ENCODE data around the gene STX2.
"Not testable (repeated sequence)": the region's sequence is repeated elsewhere in the genome, so short reads cannot be mapped to it uniquely, and the experiment has no call there.

STX2 gene

GRCh38 chr12:130799051-130799450, 40.0 kb downstream of the STX2 start:
- DNase-seq (ENCODE audit: low read depth in 2 of 2), result no peak

- DNase-seq (ENCODE audit: low read depth in 2 of 2), result no peak
Measured at GRCh38 chr12:130796985-130797686, 41.9 kb downstream of the STX2 start.

- no peak for DNase-seq (ENCODE audit: low read depth in 2 of 2)
Measured at GRCh38 chr12:130795906-130796305, 43.1 kb downstream of the STX2 start.

DNA sequence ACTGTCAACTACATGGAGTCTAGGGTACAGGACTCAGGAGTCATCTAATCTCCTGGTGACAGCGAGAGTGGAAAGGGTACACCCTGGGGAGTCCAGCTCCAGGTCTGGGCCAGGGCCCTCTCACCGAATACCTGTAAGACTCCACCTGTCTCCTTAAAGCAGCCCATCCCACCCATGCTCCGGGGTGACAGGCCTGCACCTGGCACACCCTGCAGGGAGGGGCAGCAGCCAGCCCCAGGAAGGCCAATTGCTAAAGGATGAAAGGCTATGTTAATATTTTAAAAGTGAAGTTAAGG, 45.5 kb downstream of the STX2 start:
- no peak for DNase-seq (ENCODE audit: low read depth in 2 of 2)

- no peak for DNase-seq (ENCODE audit: low read depth in 2 of 2)
Measured at GRCh38 chr12:130792821-130793553, 46.1 kb downstream of the STX2 start.

DNA sequence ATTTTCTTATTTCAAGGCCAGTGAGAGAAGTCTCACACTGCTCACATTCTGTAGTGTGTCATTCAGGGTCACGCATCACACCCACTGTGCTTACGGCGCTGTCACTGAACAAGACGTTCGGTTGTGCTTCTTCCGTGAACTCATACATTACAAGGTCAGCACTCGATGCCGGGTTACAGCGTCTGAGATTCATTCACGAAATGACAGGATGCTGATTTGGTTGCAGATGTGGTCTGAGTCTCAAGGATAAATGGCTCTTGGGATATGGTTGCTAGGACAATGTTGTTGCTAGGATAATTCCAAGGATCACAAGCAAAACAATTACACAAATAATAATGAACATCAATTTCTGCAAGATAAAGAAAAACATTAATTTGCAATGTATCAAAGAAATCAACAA, 47.4 kb downstream of the STX2 start:
- DNase-seq (ENCODE audit: low read depth in 2 of 2), result no peak

DNA sequence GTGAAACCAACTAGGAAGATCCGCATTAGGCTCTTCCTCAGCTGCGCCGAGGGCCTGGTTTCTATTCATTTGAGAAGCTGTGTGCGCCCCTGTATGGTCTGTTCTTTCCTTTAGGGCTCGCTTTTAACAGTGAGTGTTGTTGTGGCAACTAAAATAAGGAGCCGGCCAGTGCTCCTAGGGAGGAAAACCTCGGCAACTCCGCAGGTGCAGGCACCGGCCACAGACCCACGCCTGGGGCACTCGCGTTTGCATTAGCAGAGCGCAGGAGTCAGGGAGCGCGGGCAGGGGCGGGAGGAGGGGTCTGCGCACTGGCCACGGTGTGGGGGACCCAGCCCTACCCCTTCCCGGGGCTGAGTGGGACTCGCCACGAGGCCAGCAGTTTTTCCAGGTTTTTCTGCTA, 50.5 kb downstream of the STX2 start:
- no peak for DNase-seq (ENCODE audit: low read depth in 2 of 2)

GRCh38 chr12:130787445-130788410, 51.3 kb downstream of the STX2 start:
- DNase-seq (ENCODE audit: low read depth in 2 of 2), result no peak

DNA sequence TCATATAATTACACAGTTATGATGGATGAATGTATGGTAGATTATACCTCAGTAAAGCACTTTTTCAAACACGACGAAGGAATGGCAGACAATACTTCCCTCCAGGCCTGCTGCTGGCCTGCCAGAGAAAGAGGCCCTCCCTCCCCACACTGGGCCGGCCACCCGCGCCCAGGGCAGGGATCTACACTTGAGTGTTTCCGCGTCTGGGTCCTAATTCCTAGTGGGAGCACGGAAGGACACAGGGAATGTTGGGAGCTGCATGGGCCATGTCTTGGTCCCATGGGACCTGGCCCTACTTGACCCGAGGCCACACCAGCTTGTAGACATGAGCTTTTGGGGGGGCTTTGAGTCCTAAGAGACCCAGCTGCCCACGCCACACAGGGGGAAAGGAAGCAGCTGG, 52.0 kb downstream of the STX2 start:
- no peak for DNase-seq (ENCODE audit: low read depth in 2 of 2)

GRCh38 chr12:130783110-130783715, 55.8 kb downstream of the STX2 start:
- no peak for DNase-seq (ENCODE audit: low read depth in 2 of 2)

- DNase-seq (ENCODE audit: low read depth in 2 of 2), result not testable (repeated sequence)
Measured at GRCh38 chr12:130782245-130782644, 56.8 kb downstream of the STX2 start.

DNA sequence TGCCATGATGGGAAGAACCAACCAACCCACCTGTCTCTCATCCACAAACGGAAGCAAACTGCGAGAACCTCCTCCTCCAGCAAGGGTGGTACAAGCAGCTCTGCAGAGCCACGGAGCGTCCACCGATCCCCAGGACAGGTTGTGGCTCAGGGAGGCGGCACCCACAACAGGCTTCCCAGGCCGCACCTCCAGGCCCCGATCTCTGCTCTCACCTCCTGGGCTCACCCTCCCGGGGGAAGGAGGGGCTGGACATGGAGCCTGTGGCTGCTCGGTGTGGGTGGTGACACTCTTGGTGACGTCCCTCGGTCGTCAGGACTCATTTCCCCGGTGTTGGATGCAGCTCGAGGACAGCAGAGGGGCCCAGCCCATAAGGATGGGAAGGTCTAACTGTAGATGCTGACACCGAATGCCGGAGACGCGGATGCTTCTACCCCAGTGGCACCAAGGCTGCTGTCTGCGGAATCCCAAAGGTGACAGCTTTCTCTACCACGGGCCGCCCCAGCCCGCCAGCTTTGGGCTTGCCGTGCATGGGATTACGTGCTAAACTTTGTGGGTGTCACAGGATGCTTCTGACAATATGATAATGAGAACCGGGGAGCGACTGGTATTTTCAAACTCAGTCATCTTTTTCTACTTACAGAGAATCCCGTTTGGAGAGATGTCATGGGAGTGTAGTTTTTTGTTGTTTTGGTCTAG, 58.0 kb downstream of the STX2 start:
- no peak for DNase-seq (ENCODE audit: low read depth in 2 of 2)

DNA sequence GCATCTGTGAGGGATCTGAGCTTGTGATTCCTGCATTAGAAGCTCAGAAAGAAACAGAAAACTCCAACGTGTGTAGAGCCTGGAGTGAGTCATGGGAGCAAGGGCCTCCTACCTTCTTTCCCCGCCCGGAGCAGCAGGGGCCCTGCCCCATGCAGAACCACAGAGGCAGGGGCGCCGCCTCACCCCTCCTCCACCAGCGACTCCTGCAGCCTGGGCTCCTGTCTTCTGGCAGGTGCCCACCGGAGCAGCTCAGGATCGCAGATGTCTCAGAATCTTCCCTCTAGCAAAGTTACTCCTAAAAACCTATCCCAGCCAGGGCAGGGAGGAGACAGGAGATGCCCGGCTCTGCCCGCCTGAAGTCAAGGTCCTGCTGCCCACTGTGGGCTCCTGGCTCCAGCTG, 58.7 kb downstream of the STX2 start:
- no peak for DNase-seq (ENCODE audit: low read depth in 2 of 2)

GRCh38 chr12:130778776-130779175, 60.3 kb downstream of the STX2 start:
- no peak for DNase-seq (ENCODE audit: low read depth in 2 of 2)

GRCh38 chr12:130776857-130777339, 62.2 kb downstream of the STX2 start:
- no peak for DNase-seq (ENCODE audit: low read depth in 2 of 2)

DNA sequence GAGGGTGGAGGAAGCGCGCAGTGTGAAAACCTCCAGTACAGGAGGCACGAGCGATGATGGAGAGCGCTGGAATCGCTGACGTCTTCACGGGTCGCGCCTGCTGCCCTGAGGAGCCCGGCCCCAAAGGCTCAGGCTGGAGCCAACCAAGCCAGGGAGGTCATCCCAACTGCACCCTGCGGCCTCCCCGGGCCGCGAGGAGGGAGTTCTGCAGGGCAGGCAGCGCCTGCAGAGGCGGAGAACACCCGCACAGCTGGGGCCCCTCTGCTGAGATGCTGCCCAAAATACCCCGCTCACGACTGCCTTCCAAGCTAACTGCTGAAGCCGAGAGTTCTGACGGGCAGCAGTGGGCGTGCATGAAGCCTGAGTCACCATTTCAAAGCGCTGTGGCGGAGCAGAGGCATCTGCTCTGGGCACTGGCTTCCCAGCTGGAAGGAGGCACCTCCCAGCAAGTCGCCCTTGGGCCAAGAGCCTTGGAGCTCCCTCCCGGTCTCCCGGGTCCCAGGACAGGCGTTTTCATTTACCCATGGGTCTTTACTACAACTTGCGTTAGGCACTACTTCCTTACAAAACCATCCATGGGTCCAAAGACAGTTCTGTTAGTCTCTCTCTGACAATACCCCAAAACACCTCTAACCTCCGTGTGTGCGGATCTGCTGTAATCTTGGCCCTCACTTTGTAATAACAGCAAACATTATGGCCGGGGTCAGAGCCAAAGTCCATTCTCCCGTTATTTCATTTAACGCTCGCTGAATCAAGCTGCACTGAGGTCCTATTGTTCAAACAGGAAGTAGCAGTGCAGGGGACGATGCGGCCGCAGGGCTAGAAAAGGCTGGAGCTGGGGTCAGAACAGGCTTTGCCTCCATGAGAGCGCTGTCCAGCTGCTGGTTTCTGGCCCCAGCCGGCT, 62.8 kb downstream of the STX2 start:
- DNase-seq (ENCODE audit: low read depth in 2 of 2), result peak; percentile 47 to 53

- DNase-seq (ENCODE audit: low read depth in 2 of 2), result no peak
Measured at GRCh38 chr12:130770413-130771028, 68.5 kb downstream of the STX2 start.

GRCh38 chr12:130768120-130768519, 70.9 kb downstream of the STX2 start:
- DNase-seq (ENCODE audit: low read depth in 2 of 2), result no peak

DNA sequence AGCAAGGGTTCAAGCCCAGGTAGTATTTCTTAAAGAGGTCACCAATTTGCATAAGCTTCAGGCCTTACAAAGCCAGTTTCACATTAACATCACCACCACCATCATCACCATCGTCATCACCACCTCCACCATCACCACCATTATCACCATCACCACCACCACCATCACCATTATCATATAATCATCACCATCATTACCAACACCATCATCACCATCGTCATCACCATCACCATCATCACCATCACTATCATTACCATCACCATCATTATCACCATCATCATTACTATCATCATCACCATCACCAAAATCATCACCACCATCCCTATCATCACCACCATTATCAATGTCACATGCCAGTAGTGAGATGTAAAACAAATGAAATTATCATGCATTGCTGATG, 72.6 kb downstream of the STX2 start:
- DNase-seq (ENCODE audit: low read depth in 2 of 2), result no peak

DNA sequence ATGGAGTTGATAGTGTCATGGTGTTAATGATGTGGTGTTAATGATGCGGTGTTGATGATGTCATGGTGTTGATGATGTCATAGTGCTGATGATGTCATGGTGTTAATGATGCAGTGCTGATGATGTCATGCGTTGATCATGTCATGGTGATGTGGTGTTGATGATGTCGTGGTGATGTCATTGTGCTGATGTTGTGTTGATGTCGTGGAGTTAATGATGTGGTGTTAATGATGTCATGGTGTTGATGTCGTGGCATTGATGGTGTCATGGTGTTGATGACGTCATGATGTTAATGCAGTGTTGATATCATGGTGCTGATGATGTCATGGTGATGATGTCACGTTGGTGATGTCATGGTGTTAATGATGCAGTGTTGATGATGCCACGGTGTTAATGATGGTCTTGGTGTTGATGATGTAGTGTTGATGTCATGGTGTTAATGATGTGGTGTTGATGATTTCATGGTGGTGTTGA, 73.8 kb downstream of the STX2 start:
- no peak for DNase-seq (ENCODE audit: low read depth in 2 of 2)
